ENCODE data around the gene PLA2G12A.
"Not testable (repeated sequence)": the region's sequence is repeated elsewhere in the genome, so short reads cannot be mapped to it uniquely, and the experiment has no call there.

The PLA2G12A gene

GRCh38 chr4:109728385-109728784, 1.5 kb downstream of the PLA2G12A start:
- DNase-seq: no peak

DNA sequence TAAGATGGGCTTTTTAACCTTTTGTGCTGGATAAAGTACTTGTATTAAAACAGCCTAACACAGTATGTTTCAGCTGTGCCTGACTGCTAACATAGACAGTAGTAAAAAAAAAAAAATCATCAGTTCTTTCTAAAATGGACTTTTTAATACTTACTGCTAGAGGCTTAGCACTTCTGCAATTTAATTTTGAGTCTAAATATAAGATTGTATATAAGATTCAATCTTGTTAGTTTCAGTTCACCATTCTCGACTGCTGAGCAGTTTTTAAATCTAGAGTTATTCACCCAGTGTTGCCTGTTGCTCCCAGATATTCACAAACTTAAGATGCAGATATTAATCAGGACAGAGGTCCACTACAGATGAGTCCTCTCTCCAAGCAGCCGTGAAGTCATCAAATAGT, 6.8 kb downstream of the PLA2G12A start:
- DNase-seq: no peak

DNA sequence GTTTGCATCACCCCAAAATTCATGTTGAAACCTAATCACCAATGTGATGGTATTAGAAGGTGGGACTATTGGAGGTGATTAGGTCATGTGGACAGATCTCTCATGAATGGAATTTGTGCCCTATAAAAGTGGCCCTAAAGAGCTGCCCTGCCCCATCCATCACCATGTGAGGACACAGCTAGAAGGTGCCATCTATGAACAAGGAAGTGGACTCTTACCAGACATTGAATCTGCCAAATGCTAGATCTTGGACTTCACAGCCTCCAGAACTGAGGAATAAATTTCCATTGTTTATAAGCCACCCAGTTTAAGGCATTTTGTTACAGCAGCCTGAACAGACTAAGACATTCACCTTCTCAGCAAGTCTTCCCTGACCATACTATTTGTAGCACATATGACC, 7.5 kb downstream of the PLA2G12A start:
- no peak for DNase-seq

DNA sequence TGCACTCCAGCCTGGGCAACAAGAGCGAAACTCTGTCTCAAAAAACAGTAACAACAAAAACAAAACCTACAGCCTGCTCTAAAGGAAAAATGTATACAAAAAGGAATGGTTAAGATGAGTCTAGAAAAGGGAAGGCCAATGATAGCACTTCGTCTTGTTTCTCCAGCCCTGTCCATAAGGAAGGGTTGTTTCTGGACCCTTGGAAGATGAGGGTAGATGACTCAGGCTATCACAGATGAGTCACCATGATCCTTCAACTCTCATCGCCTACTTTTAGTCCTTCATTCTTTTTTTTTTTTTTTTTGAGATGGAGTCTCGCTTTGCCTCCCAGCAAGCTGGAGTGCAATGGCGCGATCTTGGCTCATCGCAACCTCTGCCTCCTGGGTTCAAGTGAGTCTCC, 8.8 kb downstream of the PLA2G12A start:
- no peak for DNase-seq

GRCh38 chr4:109719604-109720003, 10.3 kb downstream of the PLA2G12A start:
- DNase-seq: no peak

GRCh38 chr4:109718759-109719158, 11.1 kb downstream of the PLA2G12A start:
- no peak for DNase-seq

DNA sequence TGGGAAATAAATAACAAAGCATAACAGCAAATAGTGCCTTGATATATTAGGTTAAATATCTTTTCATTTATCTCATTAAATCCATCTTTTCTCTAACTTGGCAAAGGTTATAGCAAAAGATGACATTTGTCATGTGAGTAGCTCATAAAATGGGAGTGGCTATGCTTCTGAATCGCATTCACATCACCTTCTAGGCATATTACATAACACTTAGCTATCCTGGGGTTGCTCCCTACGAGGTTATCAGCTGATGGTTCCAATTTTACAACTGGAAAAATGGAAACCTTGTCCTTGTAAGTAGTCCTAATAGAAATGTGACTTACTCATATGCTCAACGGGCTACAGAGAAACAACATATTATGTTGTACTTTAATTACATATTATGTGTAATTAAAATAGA, 16.4 kb downstream of the PLA2G12A start:
- DNase-seq: no peak

- no peak for DNase-seq
These were observed 20.9 kb downstream of the PLA2G12A start for GRCh38 chr4:109708990-109709389.

DNA sequence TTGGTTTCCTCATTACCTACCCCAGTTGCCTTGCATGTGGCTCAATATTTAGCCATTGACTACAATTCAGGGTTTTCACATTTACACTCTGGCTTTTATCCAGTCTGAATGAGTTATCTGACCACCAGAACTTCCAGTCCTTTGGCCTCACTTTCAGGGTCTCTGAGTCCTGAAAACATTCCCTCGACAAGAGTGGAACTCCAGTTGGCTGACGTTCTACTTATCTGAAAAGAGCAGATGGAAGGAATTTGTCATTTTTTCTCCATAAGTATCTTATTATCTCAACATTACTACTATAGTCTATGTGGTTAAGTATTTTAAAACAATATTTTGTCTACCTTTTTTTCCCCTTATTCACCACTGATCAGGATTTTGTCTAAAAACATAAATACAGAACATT, 21.4 kb downstream of the PLA2G12A start:
- no peak for DNase-seq

- no peak for DNase-seq
These were observed 26.1 kb downstream of the PLA2G12A start for GRCh38 chr4:109703664-109704361.

DNA sequence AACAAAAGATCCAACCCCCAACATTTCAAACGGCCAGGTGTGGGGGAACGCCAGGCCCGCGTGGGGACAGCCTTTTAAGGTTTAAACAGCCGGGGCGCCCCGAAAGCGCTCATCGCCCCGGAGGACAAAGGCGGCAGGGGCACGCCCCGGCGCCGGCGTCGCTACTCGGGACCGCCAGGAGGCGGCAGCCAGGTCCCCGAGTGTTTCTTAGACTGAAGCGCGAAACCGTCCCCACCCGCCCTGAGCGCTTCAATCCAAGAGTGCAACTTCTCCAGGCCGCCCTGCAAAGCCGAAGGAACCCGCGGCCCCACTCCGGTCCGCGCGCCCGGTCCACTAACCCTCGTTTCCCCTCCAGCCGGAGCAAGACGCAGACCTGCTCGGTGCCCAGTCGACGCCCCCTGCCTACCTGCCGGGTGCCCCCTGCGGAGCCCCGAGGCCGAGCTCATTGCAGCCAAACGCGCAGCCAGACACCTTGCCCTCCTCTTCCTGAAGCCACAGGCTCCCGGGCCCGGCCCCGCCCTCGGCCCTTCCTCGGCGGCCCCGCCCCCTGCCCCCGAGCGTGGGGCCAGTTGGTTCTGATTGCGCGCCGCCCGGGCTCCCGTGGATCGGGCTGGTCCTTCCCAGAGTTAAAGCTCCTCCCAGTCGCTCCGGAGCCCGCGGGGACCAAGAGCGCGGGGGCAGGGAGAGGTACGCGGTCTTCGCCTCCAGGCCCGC, 26.8 kb downstream of the PLA2G12A start, which contains the start of gene CASP6:
Gene CASP6 (minus strand): TSS at position 496 of the 714 bp plus-strand sequence. CDS start 50 bp downstream, at position 446.
- peak; percentile 75 for DNase-seq

- no peak for DNase-seq
These were observed 28.1 kb downstream of the PLA2G12A start for GRCh38 chr4:109701566-109702410.

GRCh38 chr4:109699553-109700225, 30.2 kb downstream of the PLA2G12A start:
- no peak for DNase-seq

DNA sequence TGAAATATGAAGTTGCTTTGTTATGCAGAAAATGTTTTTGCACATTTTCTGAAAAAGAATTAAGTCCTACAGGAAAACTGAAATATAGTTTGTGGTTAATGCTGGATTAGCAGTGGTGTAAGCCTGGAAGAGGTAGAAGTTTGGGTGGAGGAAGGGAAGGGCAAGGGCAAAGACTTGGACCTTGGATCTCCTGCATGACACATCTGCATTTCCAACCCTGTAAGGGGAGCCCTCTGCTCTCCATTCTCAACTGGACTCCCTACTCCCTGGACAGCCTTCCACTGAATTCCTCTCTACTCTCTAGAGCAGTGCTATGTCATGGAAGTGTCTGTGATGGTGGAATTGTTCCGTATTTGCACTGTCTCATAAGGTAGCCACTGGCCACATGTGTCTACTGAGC, 31.2 kb downstream of the PLA2G12A start:
- DNase-seq: no peak

GRCh38 chr4:109691411-109691920, 38.4 kb downstream of the PLA2G12A start:
- DNase-seq: no peak

GRCh38 chr4:109690690-109691410, 39.0 kb downstream of the PLA2G12A start:
- no peak for DNase-seq

DNA sequence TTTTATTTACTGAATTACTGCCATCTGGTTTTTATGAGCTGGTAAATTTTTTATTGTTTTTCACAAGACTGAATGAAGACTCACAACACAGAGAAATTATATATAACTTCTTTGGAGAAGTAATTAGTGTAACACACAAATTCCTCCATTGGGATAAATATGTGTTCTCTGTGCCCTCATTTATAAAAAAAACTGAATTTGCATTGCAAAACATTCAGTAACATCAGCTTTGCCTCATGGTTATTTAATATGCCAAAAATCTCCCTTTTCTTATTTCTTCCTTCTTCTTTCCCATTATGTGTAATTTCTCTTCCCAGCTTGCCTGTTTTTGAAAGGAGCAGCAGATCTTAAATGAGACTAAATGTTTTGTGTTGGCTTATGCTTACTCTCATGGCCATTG, 45.1 kb downstream of the PLA2G12A start:
- no peak for DNase-seq

DNA sequence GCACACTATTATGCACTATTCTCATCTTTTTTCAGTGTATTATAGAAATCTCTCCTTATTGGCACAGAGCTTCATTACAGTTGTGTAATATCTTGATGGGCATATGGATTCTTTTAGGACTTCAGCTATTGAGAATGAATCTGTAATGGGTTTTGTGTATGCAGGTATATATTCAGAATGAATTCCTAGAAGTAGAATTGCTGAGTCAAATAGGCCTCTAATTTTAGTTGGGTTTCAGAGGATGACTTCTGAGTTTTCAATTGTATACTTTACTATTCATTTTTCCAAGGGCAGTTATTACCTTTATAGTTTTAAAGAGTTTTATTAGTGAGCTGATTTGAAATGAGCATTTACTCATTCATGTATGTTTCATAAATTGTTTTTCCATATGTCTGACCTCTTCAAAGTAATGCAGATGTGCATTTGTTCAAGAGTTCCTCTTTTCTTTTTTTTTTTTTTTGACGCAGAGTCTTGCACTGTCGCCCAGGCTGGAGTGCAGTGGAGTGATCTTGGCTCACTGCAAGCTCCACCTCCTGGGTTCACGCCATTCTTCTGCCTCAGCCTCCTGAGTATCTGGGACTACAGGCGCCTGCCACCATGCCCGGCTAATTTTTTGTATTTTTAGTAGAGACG, 46.1 kb downstream of the PLA2G12A start:
- DNase-seq: no peak

DNA sequence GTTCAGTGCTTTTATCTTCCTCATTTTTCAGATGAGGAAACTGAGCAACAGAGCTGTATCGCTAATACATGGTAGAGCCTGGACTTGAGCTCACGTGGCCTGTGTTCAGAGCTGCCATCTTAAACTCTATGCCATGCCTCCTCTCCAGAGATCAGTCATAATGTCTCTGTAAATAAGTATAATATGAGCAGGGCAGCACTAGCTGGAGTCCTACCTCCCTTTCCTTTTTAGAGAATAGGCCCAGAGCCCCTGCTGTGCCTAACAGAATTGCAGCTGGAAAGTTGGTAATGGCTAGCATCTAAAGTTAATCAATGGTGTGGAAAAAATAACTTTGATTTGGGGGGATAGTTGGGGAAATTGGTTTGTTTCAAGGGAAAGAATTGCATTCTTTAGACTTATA, 47.0 kb downstream of the PLA2G12A start:
- DNase-seq: no peak

DNA sequence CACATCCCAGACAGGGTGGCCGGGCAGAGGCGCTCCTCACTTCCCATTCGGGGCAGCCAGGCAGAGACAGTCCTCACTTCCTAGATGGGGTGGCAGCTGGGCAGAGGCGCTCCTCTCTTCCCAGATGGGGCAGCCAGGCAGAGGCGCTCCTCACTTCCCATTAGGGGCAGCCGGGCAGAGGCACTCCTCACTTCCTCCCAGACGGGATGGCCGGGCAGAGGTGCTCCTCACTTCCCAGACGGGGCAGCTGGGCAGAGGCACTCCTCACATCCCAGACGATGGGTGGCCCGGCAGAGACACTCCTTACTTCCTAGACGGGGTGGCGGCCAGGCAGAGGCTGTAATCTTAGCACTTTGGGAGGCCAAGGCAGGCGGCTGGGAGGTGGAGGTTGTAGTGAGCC, 50.9 kb downstream of the PLA2G12A start:
- not testable (repeated sequence) for DNase-seq

- not testable (repeated sequence) for DNase-seq
These were observed 51.4 kb downstream of the PLA2G12A start for GRCh38 chr4:109678472-109678871.

- no peak for DNase-seq
These were observed 53.0 kb downstream of the PLA2G12A start for GRCh38 chr4:109676886-109677285.
